GM23338 (cell line): ENCODE measurements around the gene OSGIN1. TPM values are rescaled to one million over a fixed set of nuclear protein-coding genes. Genes with fewer than 3 reads are reported as not detected.

Experiments used
- ATAC-seq: fragments of 200-7000 bp; cut with Tn5 transposase; 3 replicates; pipeline ENCODE4 v1.9.1; 2020
- DNase-seq: peaks from one replicate; pipeline ENCODE4 v3.0.0-alpha.2; 2015; ENCODE audit warnings: low spot score
- H2AFZ ChIP-seq: fragments of 200-600 bp; sonication (generic); 2 replicates; pipeline ENCODE4 v1.8.0; 2016; ENCODE audit warnings: antibody characterized with exemption, mild to moderate bottlenecking, moderate library complexity
- H3F3A ChIP-seq: fragments of 200-600 bp; sonication (generic); replicated peaks from 2 replicates; pipeline ENCODE4 v1.8.0; 2017; ENCODE audit warnings: antibody characterized with exemption, mixed run types, low read depth
- H3K27ac ChIP-seq: fragments of 200-600 bp; sonication (generic); 2 replicates; pipeline ENCODE4 v1.6.1; 2016; ENCODE audit warnings: low read depth
- H3K27me3 ChIP-seq: fragments of 200-600 bp; sonication (generic); 2 replicates; pipeline ENCODE4 v1.8.0; 2016; ENCODE audit warnings: mild to moderate bottlenecking, mixed run types, moderate library complexity; ENCODE audit not compliant: insufficient read depth
- H3K36me3 ChIP-seq: fragments of 200-600 bp; sonication (generic); 2 replicates; pipeline ENCODE4 v1.8.0; 2016; ENCODE audit warnings: mild to moderate bottlenecking; ENCODE audit not compliant: insufficient read depth
- H3K4me1 ChIP-seq: fragments of 200-600 bp; sonication (generic); 2 replicates; pipeline ENCODE4 v1.8.0; 2016; ENCODE audit warnings: mild to moderate bottlenecking, moderate library complexity; ENCODE audit not compliant: insufficient read depth
- H3K4me2 ChIP-seq: fragments of 200-600 bp; sonication (generic); 2 replicates; pipeline ENCODE4 v1.7.1; 2017; ENCODE audit warnings: mixed run types
- H3K4me3 ChIP-seq: fragments of 200-600 bp; sonication (generic); 2 replicates; pipeline ENCODE4 v1.6.1; 2016; ENCODE audit warnings: mixed run types
- H3K79me2 ChIP-seq: fragments of 200-600 bp; sonication (generic); replicated peaks from 2 replicates; pipeline ENCODE4 v1.8.0; 2017; ENCODE audit warnings: mild to moderate bottlenecking; ENCODE audit not compliant: insufficient read depth
- H3K9me2 ChIP-seq: fragments of 200-600 bp; sonication (generic); 2 replicates; pipeline ENCODE4 v1.8.0; 2017; ENCODE audit not compliant: insufficient read depth
- H4K20me1 ChIP-seq: fragments of 200-600 bp; sonication (generic); replicated peaks from 2 replicates; pipeline ENCODE4 v1.8.0; 2017; ENCODE audit warnings: mild to moderate bottlenecking; ENCODE audit not compliant: insufficient read depth
- H3K27ac Mint-ChIP-seq: 2 replicates; pipeline ENCODE4 v1.8.0; 2020; ENCODE audit warnings: inconsistent platforms, mild to moderate bottlenecking, moderate library complexity, mixed read lengths
- H3K27me3 Mint-ChIP-seq: 3 replicates; pipeline ENCODE4 v1.8.0; 2022; ENCODE audit warnings: low read depth, mild to moderate bottlenecking, moderate library complexity, mixed read lengths, inconsistent platforms; ENCODE audit not compliant: insufficient read depth, poor library complexity
- H3K36me3 Mint-ChIP-seq: 3 replicates; pipeline ENCODE4 v1.8.0; 2021; ENCODE audit warnings: low read depth, mild to moderate bottlenecking, inconsistent platforms, moderate library complexity, mixed read lengths
- H3K4me1 Mint-ChIP-seq: 3 replicates; pipeline ENCODE4 v1.8.0; 2020; ENCODE audit warnings: mild to moderate bottlenecking, inconsistent platforms, mixed read lengths
- H3K4me3 Mint-ChIP-seq: 3 replicates; pipeline ENCODE4 v1.8.0; 2021; ENCODE audit warnings: moderate library complexity, mild to moderate bottlenecking, inconsistent platforms, mixed read lengths
- H3K9me3 Mint-ChIP-seq: 3 replicates; pipeline ENCODE4 v1.8.0; 2020; ENCODE audit warnings: moderate library complexity, mild to moderate bottlenecking, inconsistent platforms, mixed read lengths
- CREB1 ChIP-seq: fragments of 250-450 bp; sonication (Bioruptor Pico); IDR thresholded peaks from 2 replicates; pipeline ENCODE4 v1.5.0; 2020; ENCODE audit warnings: low read depth, mild to moderate bottlenecking, moderate library complexity
- EZH2 ChIP-seq: fragments of 200-600 bp; sonication (generic); IDR thresholded peaks from one replicate; pipeline ENCODE4 v1.8.0; 2017; ENCODE audit warnings: antibody characterized with exemption, mild to moderate bottlenecking, low read depth; ENCODE audit not compliant: unreplicated experiment
- EZH2phosphoT487 ChIP-seq: fragments of 200-600 bp; sonication (generic); IDR thresholded peaks from one replicate; pipeline ENCODE4 v1.8.1; 2018; ENCODE audit warnings: antibody characterized with exemption; ENCODE audit not compliant: unreplicated experiment
- JUNB ChIP-seq: IDR thresholded peaks from one replicate; pipeline ENCODE4 v1.6.1; 2016; ENCODE audit warnings: antibody characterized with exemption; ENCODE audit not compliant: unreplicated experiment
- NANOG ChIP-seq: IDR thresholded peaks from 2 replicates; pipeline ENCODE4 v1.6.1; 2016; ENCODE audit warnings: antibody characterized with exemption, borderline replicate concordance
- POLR2AphosphoS5 ChIP-seq: IDR thresholded peaks from 2 replicates; pipeline ENCODE4 v1.6.1; 2016; ENCODE audit warnings: antibody characterized with exemption, low read depth
- STAT1 ChIP-seq: IDR thresholded peaks from one replicate; pipeline ENCODE4 v1.6.1; 2016; ENCODE audit warnings: antibody characterized with exemption; ENCODE audit not compliant: unreplicated experiment
- ZNF114 ChIP-seq: fragments of 250-450 bp; sonication (Bioruptor Pico); IDR thresholded peaks from 2 replicates; pipeline ENCODE4 v1.5.0; 2020; ENCODE audit warnings: mild to moderate bottlenecking, moderate library complexity
- ZNF331 ChIP-seq: fragments of 250-450 bp; sonication (Bioruptor Pico); IDR thresholded peaks from 2 replicates; pipeline ENCODE4 v1.5.0; 2020; ENCODE audit warnings: low read depth, mild to moderate bottlenecking, moderate library complexity
- ZNF462 ChIP-seq: fragments of 250-450 bp; sonication (Bioruptor Pico); IDR thresholded peaks from 2 replicates; pipeline ENCODE4 v1.5.0; 2020; ENCODE audit warnings: mild to moderate bottlenecking, moderate library complexity
- polyA plus RNA-seq: library from polyadenylated mRNA; unstranded; fragments of >200 nt; fragmentation: Nextera tagmentation; extraction: Ambion mirVana; gene quantifications from 2 replicates; pipeline ENCODE4 v1.2.1, GENCODE V29; 2016
- total RNA-seq: library from RNA; depleted of rRNA; stranded (reverse); fragments of >200 nt; shearing (Covaris generic); gene quantifications from 2 replicates; pipeline ENCODE4 v1.2.3, GENCODE V29; 2014
- TF ChIP-seq, protein P1 (sequence below): IDR thresholded peaks from one replicate; pipeline ENCODE4 v1.6.1; 2018; ENCODE audit warnings: antibody characterized with exemption; ENCODE audit not compliant: unreplicated experiment
- TF ChIP-seq, protein P2 (sequence below): IDR thresholded peaks from 2 replicates; pipeline ENCODE4 v1.6.1; 2016; ENCODE audit warnings: antibody characterized with exemption
- TF ChIP-seq, protein P3 (sequence below), 2 experiments: fragments of 200-600 bp in 1 of 2; sonication (generic) in 1 of 2; conservative IDR thresholded peaks; 2 replicates each; pipeline versions ENCODE4 v1.5.1 to v1.6.1; 2016 to 2017; ENCODE audit warnings: antibody characterized with exemption in 2 of 2, low read depth in 2 of 2, mild to moderate bottlenecking in 2 of 2, moderate library complexity in 1 of 2

Gene OSGIN1
- total and polyA plus RNA-seq, 2 experiments from 2014 or later = 0.32 to 1.6 TPM

DNA sequence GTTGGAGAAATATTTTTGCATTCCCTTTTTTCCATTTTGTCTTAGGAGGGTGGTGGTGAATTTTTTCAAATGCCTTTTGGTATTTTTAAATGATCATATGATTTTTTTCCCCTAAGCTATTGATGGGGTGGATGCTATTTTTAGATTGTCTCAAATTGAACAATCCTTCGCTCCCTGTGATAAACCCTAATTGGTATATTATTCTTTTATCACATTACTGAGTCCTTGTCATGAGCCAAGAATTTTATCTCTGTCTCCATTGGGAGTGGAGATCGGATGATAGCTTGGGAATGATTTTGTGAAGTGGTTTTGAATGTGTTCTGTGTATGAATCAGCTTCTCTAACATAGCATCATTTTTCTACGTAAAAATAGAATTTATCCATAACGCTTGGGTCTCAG lies 30.5 kb downstream of the OSGIN1 start:
- no peaks in the 10 kb centered on the region for H3K36me3 ChIP-seq
- H3F3A ChIP-seq = no peaks in the 10 kb centered on the region
- no peak overlapping the region for H2AFZ ChIP-seq
- peaks cover 4% of the 10 kb centered on the region for H3K27me3 Mint-ChIP-seq
- no peaks in the 10 kb centered on the region for H3K4me1 Mint-ChIP-seq
- no peak overlapping the region for H3K27ac ChIP-seq
- no peaks in the 10 kb centered on the region for H4K20me1 ChIP-seq
- ATAC-seq (no peak), DNase-seq (no peak)
- H3K79me2 ChIP-seq = no peaks in the 10 kb centered on the region
- no peaks in the 10 kb centered on the region for H3K4me1 ChIP-seq
- H3K9me2 ChIP-seq = no peaks in the 10 kb centered on the region
- peaks cover 13% of the 10 kb centered on the region for H3K9me3 Mint-ChIP-seq
- H3K4me3 Mint-ChIP-seq = no peak overlapping the region
- no peaks in the 10 kb centered on the region for H3K27me3 ChIP-seq
- no peak overlapping the region for H3K4me3 ChIP-seq
- H3K27ac Mint-ChIP-seq = no peak overlapping the region
- no peak overlapping the region for H3K4me2 ChIP-seq
- TF ChIP-seq, protein P1, sequence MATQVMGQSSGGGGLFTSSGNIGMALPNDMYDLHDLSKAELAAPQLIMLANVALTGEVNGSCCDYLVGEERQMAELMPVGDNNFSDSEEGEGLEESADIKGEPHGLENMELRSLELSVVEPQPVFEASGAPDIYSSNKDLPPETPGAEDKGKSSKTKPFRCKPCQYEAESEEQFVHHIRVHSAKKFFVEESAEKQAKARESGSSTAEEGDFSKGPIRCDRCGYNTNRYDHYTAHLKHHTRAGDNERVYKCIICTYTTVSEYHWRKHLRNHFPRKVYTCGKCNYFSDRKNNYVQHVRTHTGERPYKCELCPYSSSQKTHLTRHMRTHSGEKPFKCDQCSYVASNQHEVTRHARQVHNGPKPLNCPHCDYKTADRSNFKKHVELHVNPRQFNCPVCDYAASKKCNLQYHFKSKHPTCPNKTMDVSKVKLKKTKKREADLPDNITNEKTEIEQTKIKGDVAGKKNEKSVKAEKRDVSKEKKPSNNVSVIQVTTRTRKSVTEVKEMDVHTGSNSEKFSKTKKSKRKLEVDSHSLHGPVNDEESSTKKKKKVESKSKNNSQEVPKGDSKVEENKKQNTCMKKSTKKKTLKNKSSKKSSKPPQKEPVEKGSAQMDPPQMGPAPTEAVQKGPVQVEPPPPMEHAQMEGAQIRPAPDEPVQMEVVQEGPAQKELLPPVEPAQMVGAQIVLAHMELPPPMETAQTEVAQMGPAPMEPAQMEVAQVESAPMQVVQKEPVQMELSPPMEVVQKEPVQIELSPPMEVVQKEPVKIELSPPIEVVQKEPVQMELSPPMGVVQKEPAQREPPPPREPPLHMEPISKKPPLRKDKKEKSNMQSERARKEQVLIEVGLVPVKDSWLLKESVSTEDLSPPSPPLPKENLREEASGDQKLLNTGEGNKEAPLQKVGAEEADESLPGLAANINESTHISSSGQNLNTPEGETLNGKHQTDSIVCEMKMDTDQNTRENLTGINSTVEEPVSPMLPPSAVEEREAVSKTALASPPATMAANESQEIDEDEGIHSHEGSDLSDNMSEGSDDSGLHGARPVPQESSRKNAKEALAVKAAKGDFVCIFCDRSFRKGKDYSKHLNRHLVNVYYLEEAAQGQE = no peak
- TF ChIP-seq, protein P2, sequence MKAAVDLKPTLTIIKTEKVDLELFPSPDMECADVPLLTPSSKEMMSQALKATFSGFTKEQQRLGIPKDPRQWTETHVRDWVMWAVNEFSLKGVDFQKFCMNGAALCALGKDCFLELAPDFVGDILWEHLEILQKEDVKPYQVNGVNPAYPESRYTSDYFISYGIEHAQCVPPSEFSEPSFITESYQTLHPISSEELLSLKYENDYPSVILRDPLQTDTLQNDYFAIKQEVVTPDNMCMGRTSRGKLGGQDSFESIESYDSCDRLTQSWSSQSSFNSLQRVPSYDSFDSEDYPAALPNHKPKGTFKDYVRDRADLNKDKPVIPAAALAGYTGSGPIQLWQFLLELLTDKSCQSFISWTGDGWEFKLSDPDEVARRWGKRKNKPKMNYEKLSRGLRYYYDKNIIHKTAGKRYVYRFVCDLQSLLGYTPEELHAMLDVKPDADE = no peak
- TF ChIP-seq NANOG (no peak), ZNF114 (CRISPR knock-in tag) (no peak), EZH2 (no peak), POLR2AphosphoS5 (no peak), ZNF462 (CRISPR knock-in tag) (no peak), JUNB (no peak), ZNF331 (no peak), EZH2phosphoT487 (no peak), STAT1 (no peak), CREB1 (CRISPR knock-in tag) (no peak)
- TF ChIP-seq, protein P3, sequence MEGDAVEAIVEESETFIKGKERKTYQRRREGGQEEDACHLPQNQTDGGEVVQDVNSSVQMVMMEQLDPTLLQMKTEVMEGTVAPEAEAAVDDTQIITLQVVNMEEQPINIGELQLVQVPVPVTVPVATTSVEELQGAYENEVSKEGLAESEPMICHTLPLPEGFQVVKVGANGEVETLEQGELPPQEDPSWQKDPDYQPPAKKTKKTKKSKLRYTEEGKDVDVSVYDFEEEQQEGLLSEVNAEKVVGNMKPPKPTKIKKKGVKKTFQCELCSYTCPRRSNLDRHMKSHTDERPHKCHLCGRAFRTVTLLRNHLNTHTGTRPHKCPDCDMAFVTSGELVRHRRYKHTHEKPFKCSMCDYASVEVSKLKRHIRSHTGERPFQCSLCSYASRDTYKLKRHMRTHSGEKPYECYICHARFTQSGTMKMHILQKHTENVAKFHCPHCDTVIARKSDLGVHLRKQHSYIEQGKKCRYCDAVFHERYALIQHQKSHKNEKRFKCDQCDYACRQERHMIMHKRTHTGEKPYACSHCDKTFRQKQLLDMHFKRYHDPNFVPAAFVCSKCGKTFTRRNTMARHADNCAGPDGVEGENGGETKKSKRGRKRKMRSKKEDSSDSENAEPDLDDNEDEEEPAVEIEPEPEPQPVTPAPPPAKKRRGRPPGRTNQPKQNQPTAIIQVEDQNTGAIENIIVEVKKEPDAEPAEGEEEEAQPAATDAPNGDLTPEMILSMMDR (conservative IDR thresholded peaks at IDR 0.05; ENCODE audit: low read depth in 2 of 2) = no peak
- H3K36me3 Mint-ChIP-seq = peaks cover 19% of the 10 kb centered on the region
